KOPT-K1 (cell line): ENCODE measurements around the gene CHMP4B.

Experiments used
- H3K27ac ChIP-seq: fragments of 200-600 bp; sonication (generic); 2 replicates; pipeline ENCODE4 v1.5.1; 2016; ENCODE audit warnings: antibody characterized with exemption, mild to moderate bottlenecking, low read depth, low read length; ENCODE audit not compliant: poor library complexity, severe bottlenecking
- H3K36me3 ChIP-seq: fragments of 200-600 bp; sonication (generic); 2 replicates; pipeline ENCODE4 v1.5.1; 2017; ENCODE audit warnings: antibody characterized with exemption, mild to moderate bottlenecking, low read length, moderate library complexity; ENCODE audit not compliant: insufficient read depth
- H3K9me3 ChIP-seq: fragments of 200-600 bp; sonication (generic); 2 replicates; pipeline ENCODE4 v1.5.1; 2017; ENCODE audit warnings: antibody characterized with exemption, low read length, mild to moderate bottlenecking; ENCODE audit not compliant: insufficient read depth, poor library complexity, severe bottlenecking

Gene CHMP4B

GRCh38 chr20:33868042-33868441, 56.9 kb downstream of the CHMP4B start:
- Histone ChIP-seq H3K9me3 (no peaks in the 10 kb centered on the region), H3K27ac (no peak overlapping the region), H3K36me3 (no peaks in the 10 kb centered on the region)

GRCh38 chr20:33868595-33868994, 57.4 kb downstream of the CHMP4B start:
- no peaks in the 10 kb centered on the region for H3K9me3 ChIP-seq
- no peaks in the 10 kb centered on the region for H3K36me3 ChIP-seq
- H3K27ac ChIP-seq, result no peak overlapping the region

- Histone ChIP-seq H3K27ac (no peak overlapping the region), H3K9me3 (no peaks in the 10 kb centered on the region), H3K36me3 (no peaks in the 10 kb centered on the region)
Measured at GRCh38 chr20:33869283-33869682, 58.1 kb downstream of the CHMP4B start.

- Histone ChIP-seq H3K9me3 (no peaks in the 10 kb centered on the region), H3K36me3 (no peaks in the 10 kb centered on the region), H3K27ac (no peak overlapping the region)
Measured at GRCh38 chr20:33871362-33871761, 60.2 kb downstream of the CHMP4B start.

GRCh38 chr20:33874129-33874528, 63.0 kb downstream of the CHMP4B start:
- H3K27ac ChIP-seq, result no peak overlapping the region
- H3K9me3 ChIP-seq, result peaks cover 7% of the 10 kb centered on the region
- no peaks in the 10 kb centered on the region for H3K36me3 ChIP-seq

- H3K36me3 ChIP-seq, result no peaks in the 10 kb centered on the region
- H3K27ac ChIP-seq, result no peak overlapping the region
- peaks cover 14% of the 10 kb centered on the region for H3K9me3 ChIP-seq
Measured at GRCh38 chr20:33875055-33875454, 63.9 kb downstream of the CHMP4B start.

- no peak overlapping the region for H3K27ac ChIP-seq
- peaks cover 17% of the 10 kb centered on the region for H3K9me3 ChIP-seq
Measured at GRCh38 chr20:33875534-33876026, 64.4 kb downstream of the CHMP4B start.

GRCh38 chr20:33878583-33878982, 67.4 kb downstream of the CHMP4B start:
- Histone ChIP-seq H3K27ac (no peak overlapping the region), H3K9me3 (peaks cover 17% of the 10 kb centered on the region), H3K36me3 (no peaks in the 10 kb centered on the region)

More at GRCh38 chr20:33875534-33876026, 64.4 kb downstream of the CHMP4B start:
- no peaks in the 10 kb centered on the region for H3K36me3 ChIP-seq

- Histone ChIP-seq H3K27ac (no peak overlapping the region), H3K36me3 (no peaks in the 10 kb centered on the region), H3K9me3 (peaks cover 17% of the 10 kb centered on the region)
Measured at GRCh38 chr20:33880396-33880795, 69.2 kb downstream of the CHMP4B start.

GRCh38 chr20:33881989-33882388, 70.8 kb downstream of the CHMP4B start:
- Histone ChIP-seq H3K27ac (no peak overlapping the region), H3K36me3 (no peaks in the 10 kb centered on the region), H3K9me3 (peaks cover 17% of the 10 kb centered on the region)

- Histone ChIP-seq H3K36me3 (no peaks in the 10 kb centered on the region), H3K27ac (no peak overlapping the region), H3K9me3 (peaks cover 17% of the 10 kb centered on the region)
Measured at GRCh38 chr20:33882481-33882880, 71.3 kb downstream of the CHMP4B start.

GRCh38 chr20:33883164-33883563, 72.0 kb downstream of the CHMP4B start:
- Histone ChIP-seq H3K27ac (no peak overlapping the region), H3K9me3 (peaks cover 15% of the 10 kb centered on the region), H3K36me3 (no peaks in the 10 kb centered on the region)

- Histone ChIP-seq H3K27ac (no peak overlapping the region), H3K9me3 (peaks cover 5% of the 10 kb centered on the region), H3K36me3 (no peaks in the 10 kb centered on the region)
Measured at GRCh38 chr20:33884633-33885032, 73.5 kb downstream of the CHMP4B start.

- no peak overlapping the region for H3K27ac ChIP-seq
- no peaks in the 10 kb centered on the region for H3K36me3 ChIP-seq
- H3K9me3 ChIP-seq, result peaks cover 6% of the 10 kb centered on the region
Measured at GRCh38 chr20:33889312-33889711, 78.2 kb downstream of the CHMP4B start.

- H3K27ac ChIP-seq, result no peak overlapping the region
Measured at GRCh38 chr20:33890557-33890956, 79.4 kb downstream of the CHMP4B start.

GRCh38 chr20:33893314-33893713, 82.2 kb downstream of the CHMP4B start:
- Histone ChIP-seq H3K36me3 (no peaks in the 10 kb centered on the region), H3K27ac (no peak overlapping the region), H3K9me3 (peaks cover 6% of the 10 kb centered on the region)

More at GRCh38 chr20:33890557-33890956, 79.4 kb downstream of the CHMP4B start:
- Histone ChIP-seq H3K9me3 (peaks cover 6% of the 10 kb centered on the region), H3K36me3 (no peaks in the 10 kb centered on the region)
